CD4-positive, alpha-beta T cell treated with Interleukin-15 for 1 hour (primary cell): ENCODE results near the gene CHRDL2.

Experiments used
- DNase-seq: peaks from one replicate; pipeline ENCODE4 v3.0.0-alpha.2; 2020

The CHRDL2 gene

DNA sequence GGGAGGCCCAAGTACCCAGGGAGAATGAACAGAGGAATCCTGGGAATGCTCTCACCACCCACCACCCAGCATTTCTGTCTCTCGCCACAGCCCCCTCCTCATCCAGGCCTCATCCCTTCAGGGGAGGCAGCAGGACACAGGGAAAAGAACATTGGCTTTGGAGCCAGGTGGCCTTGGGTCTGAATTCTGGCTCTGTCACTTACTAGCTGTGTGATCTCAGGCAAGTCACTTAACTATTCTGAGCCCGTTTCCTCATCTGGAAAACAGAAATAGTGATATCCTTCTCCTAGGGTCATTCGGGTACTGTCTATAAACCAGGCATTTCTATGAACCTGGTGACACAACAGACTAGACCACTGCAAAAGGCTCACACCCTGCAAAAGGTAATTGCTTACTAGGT is 22.1 kb downstream of the CHRDL2 start:
- DNase-seq = no peak

DNA sequence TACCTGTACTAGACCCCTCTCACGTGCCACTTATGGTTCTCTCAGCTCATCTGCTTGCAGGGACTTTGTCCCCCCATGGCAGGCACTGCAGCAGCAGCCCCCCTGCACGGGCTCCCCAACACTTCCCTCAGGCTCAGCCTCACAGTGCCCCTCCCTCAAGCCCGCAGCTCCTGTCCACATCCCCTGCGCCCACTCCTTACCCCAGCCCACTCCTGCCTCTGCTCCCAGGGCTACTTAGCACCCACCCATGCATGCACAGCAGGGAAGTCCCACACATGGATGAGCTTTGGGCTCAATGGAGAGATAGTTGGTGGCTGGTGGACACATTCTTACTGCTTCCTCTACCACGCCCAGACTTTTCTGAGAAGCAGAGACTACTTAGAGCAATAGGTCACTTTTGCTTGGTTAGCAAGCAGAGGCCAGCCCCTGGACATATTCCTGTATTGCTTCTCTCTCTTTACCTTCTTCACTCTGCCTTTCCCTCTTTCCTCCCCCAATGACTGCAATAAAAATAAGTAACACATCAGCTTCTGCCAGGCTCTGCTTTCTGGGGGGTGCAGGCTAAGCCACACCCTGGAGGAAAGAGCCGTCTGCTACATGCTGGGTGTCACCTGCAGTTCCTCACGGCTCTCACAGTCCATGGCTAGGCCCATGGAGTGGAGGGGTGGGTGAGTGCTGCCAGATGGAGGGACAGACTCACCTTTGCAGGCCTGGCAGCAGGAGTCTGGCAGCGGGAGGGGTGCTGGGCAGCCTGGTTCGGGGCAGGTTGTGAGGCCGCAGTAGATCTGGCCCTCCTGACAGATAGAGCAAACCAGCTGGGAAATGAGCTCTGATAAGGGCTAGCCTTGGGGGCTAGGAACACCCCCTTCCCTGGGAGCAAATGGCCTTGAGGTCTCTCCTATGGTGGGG is 23.4 kb downstream of the CHRDL2 start:
- no peak for DNase-seq

DNA sequence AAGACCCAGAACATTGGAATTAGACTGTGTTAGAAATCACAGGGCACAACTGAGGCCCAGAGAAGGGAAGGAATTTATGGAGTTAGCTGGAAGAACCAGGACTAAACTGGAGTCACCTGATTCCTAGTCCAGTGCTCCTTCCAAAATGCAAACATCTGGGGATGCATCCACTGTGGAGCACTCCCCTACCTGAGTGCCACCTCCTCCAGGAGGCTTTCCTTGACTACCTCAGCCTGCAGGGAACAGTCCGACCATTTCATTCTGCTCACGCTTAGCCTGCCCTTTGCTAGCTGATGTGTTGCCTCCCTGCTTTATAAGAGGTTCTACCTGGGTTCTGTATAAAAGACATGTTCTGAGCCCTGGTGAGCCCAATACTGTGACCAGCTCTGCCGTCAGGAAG is 24.0 kb downstream of the CHRDL2 start:
- no peak for DNase-seq

DNA sequence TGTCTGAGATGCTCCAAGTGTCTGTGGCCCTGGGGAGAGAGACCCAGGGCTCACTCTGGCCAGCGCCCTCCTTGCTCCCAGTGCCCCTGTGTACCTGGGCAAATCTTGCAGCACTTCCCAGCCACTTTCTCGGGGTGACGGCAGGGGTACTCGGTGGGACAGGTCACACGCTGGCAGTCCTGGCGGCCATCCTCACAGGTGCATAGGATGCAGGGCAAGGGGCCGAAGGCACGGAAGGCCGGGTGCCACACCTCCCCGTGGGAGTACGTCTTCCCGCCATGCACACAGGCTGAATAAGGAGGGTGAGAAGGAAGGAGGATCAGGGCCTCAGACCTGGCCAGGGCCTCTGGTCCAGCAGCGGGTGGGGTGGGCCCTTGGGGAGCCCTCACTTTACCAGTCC is 28.0 kb downstream of the CHRDL2 start:
- no peak for DNase-seq

DNA sequence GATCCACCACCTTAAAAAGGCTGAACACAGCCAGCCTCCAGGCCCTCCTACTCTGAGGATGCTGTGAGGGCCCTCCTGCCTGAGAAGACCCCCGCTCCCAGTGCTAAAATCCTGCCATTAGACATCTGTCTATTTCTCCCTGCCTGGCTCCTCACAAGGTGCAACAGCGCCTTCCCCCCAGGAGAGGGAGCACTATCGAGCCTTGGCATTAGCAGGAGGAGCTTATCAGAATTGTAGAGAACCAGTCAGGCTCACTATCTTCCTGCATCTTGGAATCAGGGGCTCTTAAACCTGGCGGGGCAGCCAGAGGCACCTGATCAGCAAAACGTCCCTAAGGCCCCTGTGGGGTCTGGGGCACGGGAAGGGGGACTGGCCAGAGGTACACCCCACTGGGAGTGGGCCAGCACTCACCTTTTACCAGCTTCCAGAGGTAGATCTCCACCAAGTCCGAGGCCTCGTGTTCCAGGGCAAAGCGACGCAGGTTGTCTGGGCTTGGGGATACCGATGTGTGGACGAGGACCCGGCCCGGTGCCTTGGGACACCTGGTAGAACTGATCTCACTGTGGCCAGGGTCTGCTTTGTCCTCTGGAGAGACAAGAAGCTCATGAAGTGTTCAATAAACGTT is 28.7 kb downstream of the CHRDL2 start:
- peak; percentile 50 for DNase-seq

DNA sequence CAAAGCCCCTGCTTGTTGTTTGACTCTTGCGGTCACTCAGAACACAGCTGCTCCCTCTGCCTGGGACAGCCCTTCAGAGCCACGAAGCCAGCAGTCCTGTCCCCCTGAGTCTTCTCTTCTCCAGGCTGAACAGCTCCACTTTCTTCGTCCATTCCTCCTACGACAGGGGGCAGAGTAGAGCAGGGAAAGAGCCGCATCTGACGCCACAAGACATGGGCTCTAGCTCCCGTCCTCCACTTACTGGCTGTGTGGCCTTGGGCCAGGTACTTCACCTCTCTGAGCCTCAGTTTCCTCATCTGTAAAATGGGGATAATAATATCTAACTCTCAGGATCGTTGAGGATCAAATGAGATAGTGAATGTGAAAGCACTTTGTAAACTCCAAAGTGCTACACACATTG is 29.9 kb downstream of the CHRDL2 start:
- DNase-seq = no peak

DNA sequence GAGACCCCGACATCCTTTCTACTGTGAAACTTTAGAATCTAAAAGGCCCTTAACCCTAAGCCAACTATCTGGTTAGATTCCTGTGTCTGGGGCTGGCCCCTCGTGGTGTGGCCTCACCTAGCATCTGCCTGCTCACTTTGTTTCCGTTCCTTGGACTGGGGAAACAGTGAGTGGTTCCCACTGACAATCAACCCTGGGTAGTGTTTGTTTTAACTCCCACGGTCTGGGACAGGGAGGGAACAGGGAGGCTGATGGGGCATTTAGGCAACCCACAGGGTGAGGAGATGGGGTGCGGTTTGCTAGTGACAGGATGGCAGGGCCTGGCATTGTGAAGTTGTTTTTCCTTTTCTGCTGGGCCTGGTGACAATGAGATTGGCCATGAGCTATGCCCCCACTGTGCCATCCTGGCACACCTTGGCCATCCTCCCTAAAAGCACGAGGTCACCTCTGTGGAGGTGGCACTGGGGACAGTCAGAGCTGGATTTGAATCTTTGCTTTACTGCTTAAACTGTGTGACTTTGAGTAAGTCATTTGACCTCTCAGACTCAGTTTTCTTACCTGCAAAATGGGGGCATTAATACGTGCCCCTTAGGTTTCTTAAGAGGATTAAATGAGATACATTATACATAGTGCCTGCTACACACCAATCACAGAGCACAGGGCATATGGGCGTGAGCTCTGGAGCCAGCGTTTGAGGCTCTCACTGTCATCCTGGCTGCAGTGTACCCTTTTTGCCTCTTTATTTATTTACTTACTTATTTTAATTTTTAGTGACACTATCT is 31.4 kb downstream of the CHRDL2 start:
- DNase-seq = no peak

DNA sequence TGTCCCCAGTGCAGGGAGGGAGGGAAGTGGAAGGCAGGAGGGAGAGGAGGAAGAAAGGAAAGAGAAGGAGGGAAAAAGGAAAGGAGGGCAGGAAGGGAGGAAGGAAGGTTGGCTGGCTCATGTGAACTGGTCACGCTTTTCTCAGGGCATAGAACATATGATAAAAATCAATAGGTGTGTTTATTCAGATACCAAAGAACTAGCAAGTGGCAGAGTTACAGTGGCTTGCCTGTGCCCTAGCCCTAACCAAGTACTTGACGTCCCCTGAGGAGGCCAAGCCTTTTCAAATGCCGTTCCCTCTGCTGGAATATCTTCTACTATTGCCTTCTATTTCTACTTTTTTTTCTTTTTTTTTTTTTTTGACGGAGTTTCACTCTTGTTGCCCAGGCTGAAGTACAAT is 33.5 kb downstream of the CHRDL2 start:
- DNase-seq = no peak

DNA sequence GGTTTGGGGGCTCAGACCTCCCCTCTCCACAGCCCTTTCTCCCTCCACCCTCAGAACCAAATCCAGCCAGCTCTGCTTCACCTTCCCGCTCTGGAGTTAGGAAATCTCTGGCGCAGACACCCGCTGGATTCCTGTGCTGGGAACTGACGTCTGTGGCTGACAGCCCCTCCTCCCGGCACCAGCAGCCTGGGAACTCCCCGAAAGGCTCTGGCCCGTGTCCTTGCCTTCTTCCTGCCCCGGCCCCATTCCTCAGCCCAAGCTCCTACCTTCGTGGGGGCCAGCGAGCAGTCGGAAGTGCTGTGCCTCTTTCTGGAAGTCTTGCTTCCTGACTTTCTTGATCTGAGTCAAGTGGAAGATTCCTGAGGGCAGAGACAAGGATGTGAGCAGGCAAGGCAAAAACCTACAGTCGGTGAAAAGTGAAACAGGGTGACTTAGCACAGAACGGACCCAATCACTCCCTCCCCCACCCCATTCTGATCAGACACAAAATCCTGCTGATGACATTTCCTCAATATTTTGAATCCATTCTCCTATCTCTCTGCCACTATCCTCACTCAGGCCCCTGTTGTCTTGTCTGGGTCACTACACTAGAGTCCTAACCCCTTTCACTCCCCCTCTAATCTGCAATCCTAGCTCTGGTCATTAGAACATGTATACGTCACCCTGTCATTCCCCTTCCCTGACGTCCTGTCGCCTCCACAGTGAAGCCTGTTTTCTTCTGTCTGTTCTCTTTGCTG is 34.1 kb downstream of the CHRDL2 start:
- no peak for DNase-seq

DNA sequence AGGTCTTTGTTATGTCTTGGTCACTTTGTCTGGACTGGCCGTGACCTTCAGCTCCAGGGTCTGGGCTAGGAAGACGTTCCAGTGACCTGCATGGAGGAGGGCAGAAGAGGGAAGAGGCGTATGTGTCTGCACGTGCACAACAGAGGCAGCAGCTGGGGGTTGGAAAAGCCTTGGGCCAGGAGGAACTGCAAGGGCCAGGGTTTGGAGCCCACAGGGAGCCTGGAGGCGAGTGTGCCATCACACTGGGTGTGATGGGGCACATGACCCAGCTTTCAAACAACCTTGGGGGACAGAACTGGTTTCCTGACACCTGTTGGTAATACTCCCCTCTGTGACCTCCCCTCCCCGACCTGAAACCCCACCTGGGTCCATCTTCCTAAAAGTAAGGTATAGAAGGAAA is 34.7 kb downstream of the CHRDL2 start:
- no peak for DNase-seq

DNA sequence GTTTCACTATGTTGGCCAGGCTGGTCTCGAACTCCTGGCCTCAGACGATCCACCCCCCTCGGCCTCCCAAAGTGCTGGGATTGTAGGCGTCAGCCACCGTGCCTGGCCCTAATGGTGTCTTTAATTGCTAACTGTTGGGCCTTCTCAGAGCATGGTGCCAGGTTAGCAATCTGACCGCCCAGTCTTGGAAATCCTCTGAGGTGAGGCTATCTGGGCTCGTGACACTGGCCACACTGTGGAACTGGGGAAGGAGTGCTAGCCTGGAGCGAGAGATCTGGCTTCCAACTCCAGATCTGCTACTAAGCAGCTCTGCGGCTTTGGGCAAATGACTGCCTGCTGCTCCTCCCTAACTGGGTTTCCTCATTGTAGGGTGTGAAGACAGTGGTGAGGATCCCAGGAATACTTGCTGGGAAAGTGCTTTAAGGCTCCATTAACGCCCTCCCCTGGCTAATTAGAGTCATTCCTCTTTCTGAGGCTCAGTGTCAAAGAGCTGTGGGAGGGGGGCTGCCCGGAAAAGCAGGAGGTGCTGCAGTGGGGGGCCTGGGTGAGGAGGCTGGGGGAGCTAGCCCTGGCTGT is 35.4 kb downstream of the CHRDL2 start:
- no peak for DNase-seq

DNA sequence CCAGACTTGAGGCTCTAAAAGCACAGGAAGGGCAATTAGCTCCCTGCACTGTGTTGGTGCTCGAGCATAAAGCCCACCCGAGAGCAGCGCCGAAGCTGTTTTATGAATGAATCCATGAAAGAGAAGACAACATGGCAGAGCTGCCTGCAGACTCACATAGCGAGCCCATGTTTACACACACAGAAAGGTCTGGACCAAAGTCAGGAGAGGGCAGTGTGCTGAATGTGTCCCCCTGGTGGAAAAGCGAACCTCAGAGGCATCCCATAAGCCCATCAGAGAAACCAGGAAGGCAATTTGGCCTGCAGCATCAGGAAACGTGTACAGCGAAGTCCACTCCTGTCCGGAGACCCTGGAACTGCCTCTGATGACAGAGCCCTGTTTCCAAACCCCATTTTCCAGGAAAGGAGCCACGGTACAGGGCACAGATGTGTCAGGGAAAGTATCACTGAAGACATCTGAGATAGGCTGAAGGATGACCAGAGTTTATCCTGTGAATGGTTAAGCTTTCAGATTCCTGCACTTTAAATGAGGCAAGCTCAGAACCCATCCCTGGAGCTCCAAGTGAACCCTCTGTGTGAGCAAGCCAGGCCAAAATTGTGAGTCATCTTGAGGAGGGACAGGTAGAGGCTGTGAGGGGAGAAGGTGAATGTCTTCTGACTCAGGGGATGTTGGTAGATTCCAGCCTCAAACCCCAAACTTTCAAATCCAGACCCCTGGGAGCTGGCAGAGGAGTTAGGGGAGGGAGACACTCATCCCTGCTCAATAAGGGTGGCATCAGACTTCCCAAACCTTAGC is 36.9 kb downstream of the CHRDL2 start:
- no peak for DNase-seq

DNA sequence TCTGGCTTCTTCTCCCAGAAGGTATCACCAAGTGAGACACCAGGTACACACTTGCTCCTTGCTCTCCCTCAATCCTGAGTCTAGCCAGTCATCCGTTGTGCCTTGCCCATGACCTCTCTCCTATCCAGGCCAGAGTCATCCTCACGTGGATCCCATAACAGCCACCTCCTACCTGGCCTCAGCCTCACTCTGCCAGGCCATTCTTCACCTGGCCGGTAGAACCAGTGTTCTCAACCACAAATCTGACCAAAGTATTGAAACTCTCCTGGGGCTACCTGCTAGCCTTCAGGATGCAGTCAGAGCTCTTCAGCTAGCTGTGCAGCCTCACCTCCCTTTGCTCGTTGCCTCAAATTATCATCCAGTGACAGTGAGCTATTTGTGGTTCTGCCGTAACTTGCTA is 37.7 kb downstream of the CHRDL2 start:
- no peak for DNase-seq

DNA sequence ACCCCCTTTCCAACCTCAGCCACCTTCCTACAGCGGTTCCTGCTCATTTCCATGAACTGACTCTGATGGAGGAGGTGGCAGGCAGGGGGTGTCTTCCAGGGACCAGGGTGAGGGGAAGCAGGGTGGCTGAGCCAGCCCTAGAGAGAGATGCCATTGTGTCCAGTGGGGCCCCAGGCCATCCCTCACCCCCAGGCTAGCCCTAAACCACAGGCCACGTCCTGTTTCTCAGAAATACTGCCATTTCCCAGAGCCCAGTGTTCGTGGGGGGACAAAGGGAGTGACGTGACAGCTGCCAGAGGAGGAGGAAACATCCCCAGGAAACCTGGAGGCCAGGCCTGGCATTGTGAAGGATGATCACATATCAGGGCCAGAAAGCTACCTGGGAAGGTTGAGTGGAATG is 39.5 kb downstream of the CHRDL2 start:
- no peak for DNase-seq

DNA sequence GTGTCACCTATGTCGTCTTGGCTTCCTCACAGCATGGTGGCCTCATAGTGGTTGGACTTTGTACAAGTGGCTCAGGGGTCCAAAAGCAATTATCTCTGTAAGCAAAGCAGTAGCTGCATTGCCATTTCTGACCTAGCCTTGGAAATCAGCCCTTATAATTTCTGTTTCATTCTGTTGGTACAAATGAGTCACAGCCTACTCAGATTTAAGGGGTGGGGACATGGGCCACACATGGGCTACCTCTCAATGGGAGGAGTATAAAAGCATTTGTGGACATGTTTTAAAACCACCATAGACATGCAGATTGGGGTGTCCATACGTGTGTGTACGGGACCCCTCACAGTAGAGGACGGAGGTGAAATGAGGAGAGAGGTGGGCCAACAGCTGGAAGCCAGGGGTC is 41.6 kb downstream of the CHRDL2 start:
- DNase-seq = no peak

DNA sequence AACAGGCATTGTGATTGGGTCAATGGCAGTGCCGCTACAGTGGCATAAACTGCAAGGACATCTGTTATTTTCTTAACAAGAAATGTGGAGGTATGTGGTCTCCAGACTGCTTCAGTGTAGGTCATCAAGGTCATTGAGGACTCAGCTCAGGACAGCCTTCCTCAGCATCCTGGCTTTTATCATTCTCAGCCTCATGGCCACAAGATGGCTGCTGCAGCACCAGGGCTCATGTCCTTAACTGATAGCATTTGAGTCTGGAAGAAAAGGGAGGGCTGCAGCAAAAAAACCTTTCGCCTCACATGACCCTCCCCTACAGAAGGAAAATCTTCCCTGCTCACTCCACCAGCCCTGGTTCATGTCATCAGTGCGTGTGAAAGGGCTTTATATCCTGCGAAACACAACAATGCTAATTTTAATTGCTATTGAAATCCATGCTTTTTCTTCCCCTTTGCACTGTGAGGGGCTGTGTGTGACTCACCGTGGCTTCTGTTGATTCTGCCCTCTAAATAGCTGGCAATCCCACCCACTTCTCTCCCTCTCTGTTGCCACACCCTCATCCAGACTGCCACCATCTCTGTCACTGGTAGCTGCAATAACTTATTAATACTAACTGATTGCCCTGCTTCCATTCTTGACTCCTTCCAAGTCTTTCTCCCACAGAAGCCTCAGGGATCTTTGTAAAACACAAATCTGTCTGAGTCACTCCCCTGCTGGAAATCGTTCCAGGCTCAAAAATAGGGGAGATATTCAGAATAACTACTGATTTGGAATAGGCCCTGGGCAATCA is 43.8 kb downstream of the CHRDL2 start:
- DNase-seq = no peak

DNA sequence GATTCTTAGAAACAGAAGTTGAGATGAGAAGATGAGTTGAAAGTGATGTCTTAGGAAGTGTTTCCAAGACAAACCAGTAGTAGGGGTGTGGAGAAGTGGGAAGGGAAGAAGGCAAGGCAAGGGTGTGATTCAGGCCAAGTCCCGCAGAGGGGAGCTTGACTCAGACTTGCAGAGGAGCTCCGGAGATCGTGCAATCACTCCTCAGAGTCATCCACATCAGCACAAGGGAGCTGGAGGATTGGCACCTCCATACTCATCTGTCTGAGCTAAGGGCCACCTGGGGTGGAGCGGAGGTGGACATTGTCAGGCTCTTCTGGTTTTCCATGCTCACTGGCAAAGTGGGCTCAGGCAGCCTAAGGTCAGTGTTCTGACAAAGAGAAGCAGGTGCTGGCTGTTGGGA is 44.4 kb downstream of the CHRDL2 start:
- DNase-seq = no peak

DNA sequence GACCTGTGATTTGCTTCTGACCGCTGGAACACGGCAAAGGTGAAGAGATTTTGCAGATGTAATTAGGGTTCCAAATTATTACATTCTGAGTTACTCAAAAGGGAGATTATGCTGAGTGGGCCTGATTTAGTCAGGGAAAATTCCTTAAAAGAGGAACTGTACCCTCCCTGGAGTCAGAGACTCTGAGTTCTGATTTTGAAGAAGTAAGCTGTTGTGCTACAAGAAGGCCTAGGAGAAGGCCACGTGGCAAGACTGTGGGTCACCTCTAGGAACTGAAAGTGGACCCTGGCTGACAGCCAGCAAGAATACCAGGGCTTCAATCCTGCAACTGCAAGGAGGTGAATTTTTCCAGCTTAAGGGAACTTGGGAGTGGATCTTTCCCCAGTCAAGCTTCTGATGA is 45.3 kb downstream of the CHRDL2 start:
- DNase-seq = peak; percentile 25

DNA sequence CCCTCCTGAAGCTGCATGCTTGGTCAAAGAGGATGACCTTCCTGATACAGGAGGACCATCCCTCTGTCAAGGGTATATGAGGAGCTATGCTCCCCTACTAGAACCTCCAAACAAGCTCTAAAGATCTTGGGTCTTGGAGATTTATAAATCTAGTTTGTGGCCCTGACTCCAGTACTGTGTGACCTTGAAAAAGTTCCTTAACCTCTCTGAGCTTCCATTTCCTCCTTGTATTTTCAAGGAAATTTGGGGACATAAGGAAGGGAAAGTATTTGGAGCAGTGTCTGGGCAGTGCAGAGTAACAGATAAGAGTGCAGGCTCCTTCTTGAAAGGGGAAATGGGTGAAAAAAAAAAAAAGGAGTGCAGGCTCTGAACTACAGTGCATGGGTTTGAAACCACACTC is 45.9 kb downstream of the CHRDL2 start:
- no peak for DNase-seq

DNA sequence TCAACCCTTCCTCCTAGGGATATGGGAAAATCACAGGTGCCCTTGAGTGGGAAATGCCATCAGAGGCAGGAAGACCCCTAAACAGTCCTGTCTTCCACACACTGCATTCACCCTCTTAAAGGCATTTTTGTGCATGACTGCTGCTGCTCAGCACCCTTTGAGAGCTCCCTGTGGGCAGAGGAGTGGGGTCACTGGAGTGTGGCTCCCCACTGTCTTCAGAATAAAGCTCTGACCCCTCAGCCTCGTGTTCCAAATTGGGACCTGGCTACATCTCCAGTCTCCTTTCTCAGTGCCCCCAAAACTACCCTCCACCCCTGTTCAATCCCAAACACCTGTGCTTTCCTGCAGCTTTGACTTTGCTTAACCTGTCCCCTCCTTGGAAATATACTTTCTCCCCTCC is 46.6 kb downstream of the CHRDL2 start:
- no peak for DNase-seq

DNA sequence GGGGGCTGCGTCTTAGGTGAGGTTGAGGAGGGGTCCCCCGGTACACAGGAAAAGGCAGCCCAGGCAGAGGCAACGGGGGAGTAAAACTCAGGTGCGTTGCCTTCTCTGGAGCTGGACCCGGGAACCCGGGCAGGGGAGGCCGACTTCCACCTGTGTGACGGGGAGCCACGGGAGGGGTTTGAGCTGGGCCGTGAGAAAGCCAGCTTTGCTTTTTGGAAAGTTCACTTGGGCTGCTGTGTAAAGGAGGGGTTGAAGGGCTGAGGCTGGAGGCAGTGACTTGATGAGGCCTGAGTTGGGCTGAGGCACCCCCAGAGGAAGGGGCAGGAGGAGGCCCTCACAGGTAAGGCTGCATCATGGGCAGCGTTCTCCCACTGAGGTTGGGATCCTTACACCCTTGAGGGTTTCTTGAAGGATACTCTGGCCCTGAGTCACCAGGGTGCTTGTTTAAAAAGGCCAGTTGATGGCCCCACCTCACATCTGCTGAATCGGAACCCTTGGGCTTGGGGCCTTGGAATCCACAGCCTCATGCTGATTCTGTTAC is 47.2 kb downstream of the CHRDL2 start:
- DNase-seq = no peak
